ENCODE results near the gene PCBP3. TPM values are rescaled to one million over a fixed set of nuclear protein-coding genes. Genes with fewer than 3 reads are reported as not detected.

The PCBP3 gene
- total RNA-seq, 1 donor from 2014 or later = 72.7 TPM

DNA sequence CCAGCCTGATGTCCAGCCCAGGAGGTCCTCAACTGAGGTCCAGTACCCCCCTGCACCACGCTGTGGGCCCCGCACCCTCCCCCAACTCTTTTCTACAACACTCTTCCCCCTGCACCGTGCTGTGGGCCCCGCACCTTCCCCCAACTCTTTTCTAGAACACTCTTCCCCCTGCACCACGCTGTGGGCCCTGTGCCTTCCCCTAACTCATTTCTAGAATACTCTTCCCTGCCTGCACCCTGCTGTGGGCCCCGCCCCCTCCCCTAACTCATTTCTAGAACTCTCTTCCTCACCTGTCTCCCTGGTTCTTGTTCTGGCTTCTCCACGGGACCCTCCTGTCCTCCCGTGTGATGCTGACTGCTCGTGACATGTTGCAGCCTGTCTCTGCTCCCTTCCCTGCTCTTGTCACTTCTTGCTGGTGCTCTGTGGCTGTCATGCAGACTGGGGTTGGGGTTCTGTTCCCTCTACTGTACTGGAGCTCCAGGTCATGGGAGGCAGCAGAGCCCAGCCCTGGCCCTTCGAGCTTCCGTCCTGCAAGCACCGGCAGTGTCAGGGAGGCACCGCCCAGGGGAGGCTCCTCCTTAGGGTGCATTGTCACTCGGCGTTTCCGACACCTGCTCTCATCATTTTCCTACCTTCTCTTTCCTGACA lies 177.9 kb downstream of the PCBP3 start:
- no peaks in the 10 kb centered on the region for H3K36me3 Mint-ChIP-seq (ENCODE audit: unreplicated experiment)
- DNase-seq = no peak
- H3K27ac Mint-ChIP-seq (ENCODE audit: unreplicated experiment) = no peak overlapping the region
- peaks cover 33% of the 10 kb centered on the region for H3K4me1 Mint-ChIP-seq (ENCODE audit: low read depth, unreplicated experiment)
- H3K27me3 Mint-ChIP-seq (ENCODE audit: unreplicated experiment) = peaks cover 5% of the 10 kb centered on the region
- TF ChIP-seq, protein P1, sequence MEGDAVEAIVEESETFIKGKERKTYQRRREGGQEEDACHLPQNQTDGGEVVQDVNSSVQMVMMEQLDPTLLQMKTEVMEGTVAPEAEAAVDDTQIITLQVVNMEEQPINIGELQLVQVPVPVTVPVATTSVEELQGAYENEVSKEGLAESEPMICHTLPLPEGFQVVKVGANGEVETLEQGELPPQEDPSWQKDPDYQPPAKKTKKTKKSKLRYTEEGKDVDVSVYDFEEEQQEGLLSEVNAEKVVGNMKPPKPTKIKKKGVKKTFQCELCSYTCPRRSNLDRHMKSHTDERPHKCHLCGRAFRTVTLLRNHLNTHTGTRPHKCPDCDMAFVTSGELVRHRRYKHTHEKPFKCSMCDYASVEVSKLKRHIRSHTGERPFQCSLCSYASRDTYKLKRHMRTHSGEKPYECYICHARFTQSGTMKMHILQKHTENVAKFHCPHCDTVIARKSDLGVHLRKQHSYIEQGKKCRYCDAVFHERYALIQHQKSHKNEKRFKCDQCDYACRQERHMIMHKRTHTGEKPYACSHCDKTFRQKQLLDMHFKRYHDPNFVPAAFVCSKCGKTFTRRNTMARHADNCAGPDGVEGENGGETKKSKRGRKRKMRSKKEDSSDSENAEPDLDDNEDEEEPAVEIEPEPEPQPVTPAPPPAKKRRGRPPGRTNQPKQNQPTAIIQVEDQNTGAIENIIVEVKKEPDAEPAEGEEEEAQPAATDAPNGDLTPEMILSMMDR (IDR thresholded peaks at IDR 0.05; ENCODE audit: partially characterized antibody, unreplicated experiment) = no peak
- no peak overlapping the region for H3K4me3 Mint-ChIP-seq (ENCODE audit: unreplicated experiment)
- H3K9me3 Mint-ChIP-seq (ENCODE audit: unreplicated experiment) = peaks cover 2% of the 10 kb centered on the region

DNA sequence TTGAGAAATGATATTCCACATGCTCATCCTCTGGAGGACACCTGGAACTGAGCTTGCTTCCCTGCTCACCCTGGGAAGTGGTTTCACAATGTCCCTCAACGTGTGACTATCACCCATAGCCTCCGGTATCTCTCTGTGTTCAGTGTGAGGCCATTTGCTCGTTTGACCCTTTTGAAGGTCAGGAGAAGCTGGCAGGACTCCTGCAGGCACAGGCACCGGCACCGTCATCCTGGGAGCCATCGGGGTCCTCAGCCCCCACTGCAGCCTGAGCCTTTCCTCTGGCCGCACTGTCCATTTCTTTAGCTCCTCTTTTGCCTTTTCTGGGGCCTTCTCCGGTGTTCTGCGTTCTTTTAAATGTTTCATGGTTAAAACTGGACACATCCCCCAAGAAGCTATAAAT lies 178.5 kb downstream of the PCBP3 start:
- no peak for DNase-seq
- Mint-ChIP-seq H3K36me3 (ENCODE audit: unreplicated experiment) (no peaks in the 10 kb centered on the region), H3K9me3 (ENCODE audit: unreplicated experiment) (peaks cover 2% of the 10 kb centered on the region), H3K4me3 (ENCODE audit: unreplicated experiment) (no peak overlapping the region), H3K4me1 (ENCODE audit: low read depth, unreplicated experiment) (peaks cover 32% of the 10 kb centered on the region), H3K27me3 (ENCODE audit: unreplicated experiment) (peaks cover 5% of the 10 kb centered on the region), H3K27ac (ENCODE audit: unreplicated experiment) (no peak overlapping the region)
- TF ChIP-seq, protein P1 (IDR thresholded peaks at IDR 0.05; ENCODE audit: partially characterized antibody, unreplicated experiment) = no peak

- Mint-ChIP-seq H3K36me3 (ENCODE audit: unreplicated experiment) (no peaks in the 10 kb centered on the region), H3K4me1 (ENCODE audit: low read depth, unreplicated experiment) (peaks cover 27% of the 10 kb centered on the region), H3K9me3 (ENCODE audit: unreplicated experiment) (peaks cover 2% of the 10 kb centered on the region), H3K4me3 (ENCODE audit: unreplicated experiment) (no peak overlapping the region), H3K27me3 (ENCODE audit: unreplicated experiment) (peaks cover 5% of the 10 kb centered on the region), H3K27ac (ENCODE audit: unreplicated experiment) (no peak overlapping the region)
- no peak for DNase-seq
- TF ChIP-seq, protein P1 (IDR thresholded peaks at IDR 0.05; ENCODE audit: partially characterized antibody, unreplicated experiment) = no peak
Observed at GRCh38 chr21:45822429-45823099, 179.0 kb downstream of the PCBP3 start.

- Mint-ChIP-seq H3K4me1 (ENCODE audit: low read depth, unreplicated experiment) (peaks cover 25% of the 10 kb centered on the region), H3K27ac (ENCODE audit: unreplicated experiment) (no peak overlapping the region), H3K4me3 (ENCODE audit: unreplicated experiment) (no peak overlapping the region), H3K9me3 (ENCODE audit: unreplicated experiment) (peaks cover 2% of the 10 kb centered on the region), H3K36me3 (ENCODE audit: unreplicated experiment) (no peaks in the 10 kb centered on the region), H3K27me3 (ENCODE audit: unreplicated experiment) (peaks cover 5% of the 10 kb centered on the region)
- DNase-seq = no peak
- TF ChIP-seq, protein P1 (IDR thresholded peaks at IDR 0.05; ENCODE audit: partially characterized antibody, unreplicated experiment) = no peak
Observed at GRCh38 chr21:45823100-45823681, 179.7 kb downstream of the PCBP3 start.
